Measurements from ENCODE around the gene DOCK11.
A peak's percentile ranks its signal among the peaks of the same experiment; 100 is the strongest.
"Not testable (repeated sequence)": the region's sequence is repeated elsewhere in the genome, so short reads cannot be mapped to it uniquely, and the experiment has no call there.

The DOCK11 gene

GRCh38 chrX:118495061-118495921, at the start of gene DOCK11:
DOCK11 (plus strand) TSS chrX:118495815; CDS start chrX:118495972, 157 bp downstream.
- H3K4me3 ChIP-seq = peak within 1 kb of the TSS; percentile 50 to 67 (median 60)
- H3K27ac ChIP-seq = peak within 1 kb of the TSS; percentile 53 to 93 (median 81)

DNA sequence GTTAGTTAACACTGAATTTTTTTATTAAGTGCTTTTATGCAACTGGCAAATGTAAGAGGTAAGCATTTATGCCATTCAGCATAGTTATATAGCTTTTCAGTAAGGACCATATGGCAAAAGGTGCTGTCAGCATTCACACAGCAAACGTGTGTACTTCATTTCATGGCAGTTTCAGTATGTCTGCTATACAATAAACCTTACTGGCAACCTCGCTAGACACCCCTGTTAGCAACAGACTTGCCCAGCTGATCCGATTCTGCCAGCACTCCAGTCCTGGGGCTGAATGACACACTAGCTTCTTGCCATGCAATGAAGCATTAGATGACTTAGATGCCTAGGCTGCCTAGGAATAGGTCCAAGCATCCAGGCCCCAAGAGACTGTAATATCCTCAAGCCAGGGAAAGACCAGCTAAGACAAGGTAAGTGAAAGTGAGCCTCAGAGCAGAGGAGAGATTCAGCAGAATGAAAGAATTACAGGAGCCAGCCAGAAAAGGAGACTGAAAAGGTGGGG, 47.3 kb upstream of the DOCK11 start:
- no peak overlapping the region for H3K4me3 ChIP-seq

DNA sequence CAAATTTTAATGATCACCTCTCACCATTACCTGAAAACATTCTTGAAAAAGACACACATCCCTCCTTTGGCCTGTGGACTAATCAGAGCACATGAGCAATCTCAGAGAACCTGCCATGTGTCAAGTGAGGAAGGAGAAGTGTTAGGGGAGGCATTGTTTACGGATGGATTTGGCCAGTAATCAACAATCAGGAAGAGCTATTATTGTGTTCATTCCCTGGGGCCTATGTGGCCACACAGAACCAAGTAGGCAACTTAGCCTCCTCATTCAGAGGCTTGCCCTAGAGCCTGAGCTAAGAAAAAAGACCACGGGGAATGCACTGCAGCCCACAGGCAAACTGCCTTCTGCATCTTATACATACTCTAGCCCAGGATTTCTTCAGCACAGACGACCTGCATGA, 40.6 kb upstream of the DOCK11 start:
- no peak overlapping the region for H3K4me3 ChIP-seq
- H3K27ac ChIP-seq = no peak overlapping the region

More for the DNA sequence above, 47.3 kb upstream of the DOCK11 start:
- H3K27ac ChIP-seq = no peak overlapping the region

DNA sequence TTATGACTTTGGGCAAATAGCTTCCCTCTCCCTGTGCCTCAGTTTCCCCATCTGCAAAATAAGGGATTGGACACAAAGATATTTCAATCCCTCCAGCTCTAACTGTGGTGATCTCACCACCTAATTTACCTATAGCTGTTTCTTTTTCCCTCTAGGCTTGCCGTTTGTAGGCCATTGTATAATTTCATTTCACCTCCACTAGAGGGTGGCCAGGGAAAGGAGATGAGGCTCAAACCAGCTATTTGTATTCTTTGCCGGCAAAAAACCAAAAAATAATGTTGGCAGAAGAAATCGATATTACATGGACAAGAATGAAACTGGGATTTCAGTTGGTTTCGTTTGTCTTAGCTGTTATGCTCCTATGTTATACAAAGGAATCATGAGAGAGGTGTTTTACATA, 36.1 kb upstream of the DOCK11 start:
- Histone ChIP-seq H3K27ac (no peak overlapping the region), H3K4me3 (no peak overlapping the region)

DNA sequence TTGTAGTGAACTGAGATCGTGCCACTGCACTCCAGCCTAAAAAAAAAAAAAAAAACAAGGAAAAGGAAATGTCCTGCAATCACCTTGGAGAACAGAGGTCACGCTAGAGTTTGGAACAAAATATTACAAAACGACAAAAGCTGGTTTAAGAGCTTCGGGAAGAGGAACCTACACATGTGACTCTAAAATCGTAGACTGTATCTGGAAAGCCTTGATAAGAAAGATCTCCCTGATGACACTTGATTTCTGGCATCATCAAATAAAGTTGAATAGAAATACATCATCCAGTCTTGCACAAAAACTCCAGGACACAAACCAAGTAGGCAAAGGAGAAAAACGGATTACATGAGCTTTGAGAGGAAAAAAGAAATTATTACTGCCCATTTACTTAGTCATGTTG, 31.1 kb upstream of the DOCK11 start:
- H3K4me3 ChIP-seq = no peak overlapping the region

DNA sequence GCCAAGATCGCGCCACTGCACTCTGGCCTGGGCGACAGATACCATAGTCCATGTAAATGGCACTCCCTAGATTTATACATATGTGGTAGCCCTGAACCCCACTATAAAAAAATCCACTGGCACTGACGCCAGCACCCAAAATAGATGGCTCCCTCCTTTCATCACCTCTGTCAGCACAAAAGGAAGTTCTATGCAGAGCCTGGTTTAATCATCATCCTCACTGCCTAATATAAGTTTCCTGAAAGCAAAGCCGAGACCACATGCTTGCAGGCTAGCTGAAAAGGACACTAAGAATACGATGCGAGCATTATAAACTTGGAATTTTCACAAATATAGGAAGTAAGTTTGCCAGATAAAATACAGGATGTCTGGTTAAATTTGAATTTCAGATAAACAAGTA, 27.5 kb upstream of the DOCK11 start:
- H3K4me3 ChIP-seq = no peak overlapping the region
- no peak overlapping the region for H3K27ac ChIP-seq

More for the DNA sequence above, 31.1 kb upstream of the DOCK11 start:
- H3K27ac ChIP-seq = no peak overlapping the region

DNA sequence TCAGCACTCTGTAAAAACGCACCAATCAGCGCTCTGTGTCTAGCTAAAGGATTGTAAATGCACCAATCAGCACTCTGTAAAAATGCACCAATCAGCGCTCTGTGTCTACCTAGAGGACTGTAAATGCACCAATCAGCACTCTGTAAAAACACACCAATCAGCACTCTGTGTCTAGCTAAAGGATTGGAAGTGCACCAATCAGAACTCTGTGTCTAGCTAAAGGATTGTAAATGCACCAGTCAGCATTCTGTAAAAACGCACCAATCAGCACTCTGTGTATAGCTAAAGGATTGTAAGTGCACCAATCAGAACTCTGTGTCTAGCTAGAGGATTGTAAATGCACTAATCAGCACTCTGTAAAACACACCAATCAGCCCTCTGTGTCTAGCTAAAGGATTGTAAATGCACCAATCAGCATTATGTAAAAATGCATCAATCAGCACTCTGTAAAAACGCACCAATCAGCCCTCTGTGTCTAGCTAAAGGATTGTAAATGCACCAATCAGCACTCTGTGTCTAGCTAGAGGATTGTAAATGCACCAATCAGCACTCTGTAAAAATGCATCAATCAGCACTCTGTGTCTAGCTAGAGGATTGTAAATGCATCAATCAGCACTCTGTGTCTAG, 24.8 kb upstream of the DOCK11 start:
- H3K27ac ChIP-seq, H3K4me3 ChIP-seq: not testable (repeated sequence)

DNA sequence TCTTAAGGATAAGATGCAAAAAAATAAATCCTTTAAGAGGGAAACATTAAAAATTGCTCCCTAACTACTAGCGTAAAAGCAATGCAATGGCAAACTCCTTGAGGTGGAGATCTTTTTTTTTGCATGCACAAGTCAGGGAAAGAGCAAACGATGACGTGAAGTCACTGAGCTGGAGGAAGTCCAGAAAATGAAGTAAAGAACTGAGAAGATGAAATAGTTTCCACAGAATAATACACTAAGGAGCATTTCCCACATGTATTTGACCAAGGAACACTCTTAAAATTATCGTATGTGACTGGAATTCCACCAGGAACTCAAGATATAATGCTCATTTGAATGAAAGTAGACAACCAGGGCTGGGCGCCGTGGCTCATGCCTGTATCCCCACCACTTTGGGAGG, 21.0 kb upstream of the DOCK11 start:
- H3K4me3 ChIP-seq = no peak overlapping the region
- H3K27ac ChIP-seq = no peak overlapping the region

DNA sequence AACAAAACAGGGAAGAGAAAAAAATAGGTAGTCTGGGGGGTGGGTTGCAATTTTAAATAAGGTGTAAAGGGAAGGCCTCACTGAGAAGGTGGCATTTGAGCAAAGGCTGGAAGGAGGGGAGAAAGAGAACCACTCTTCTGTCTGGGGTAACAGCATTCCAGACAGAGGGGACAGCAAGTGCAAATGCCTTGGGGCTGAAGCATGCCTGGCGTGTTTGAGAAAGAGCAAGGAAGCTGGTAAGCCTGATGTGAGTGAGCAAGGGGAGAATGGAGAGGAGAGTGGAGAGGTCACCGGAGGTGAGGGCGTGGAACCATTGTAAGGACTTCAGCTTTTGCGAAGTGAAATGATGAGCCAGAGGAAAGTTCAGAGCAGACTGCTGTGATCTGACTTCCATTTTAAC, 19.7 kb upstream of the DOCK11 start:
- Histone ChIP-seq H3K27ac (no peak overlapping the region), H3K4me3 (no peak overlapping the region)

- H3K4me3 ChIP-seq = no peak overlapping the region
- H3K27ac ChIP-seq = no peak overlapping the region
These were observed 15.4 kb upstream of the DOCK11 start for GRCh38 chrX:118480172-118480571.

GRCh38 chrX:118482384-118482783, 13.2 kb upstream of the DOCK11 start:
- not testable (repeated sequence) for H3K4me3 ChIP-seq, H3K27ac ChIP-seq

DNA sequence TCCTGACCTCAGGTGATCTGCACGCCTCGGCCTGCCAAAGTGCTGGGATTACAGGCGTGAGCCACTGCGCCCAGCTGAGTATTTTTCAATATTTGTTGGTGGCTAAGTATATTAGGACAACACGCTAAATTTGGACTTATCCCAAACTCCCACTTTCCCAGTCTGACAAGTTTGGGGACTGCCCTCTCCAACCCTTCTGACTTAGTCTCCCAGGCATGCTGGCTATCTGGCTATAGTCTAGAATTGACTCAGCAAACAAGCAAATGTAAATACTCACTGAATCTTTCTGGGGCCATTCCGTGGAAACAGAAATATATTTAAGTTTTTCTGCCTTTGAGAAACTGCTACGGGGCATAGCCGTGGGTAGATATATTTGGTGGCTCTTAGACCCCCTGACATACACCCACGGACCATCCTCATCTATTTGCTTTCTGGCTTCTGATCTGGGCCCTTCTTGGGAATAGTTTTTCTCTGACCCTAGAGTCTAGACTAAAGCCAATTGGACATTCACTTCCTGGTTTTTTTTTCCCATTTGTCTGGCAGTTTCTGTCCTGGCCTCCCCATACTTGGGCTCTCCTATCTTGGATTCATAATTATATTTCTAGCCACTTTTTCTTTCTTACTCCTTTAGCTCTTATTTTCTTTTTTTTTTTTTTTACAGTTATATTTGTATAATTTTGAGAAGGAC, 11.3 kb upstream of the DOCK11 start:
- H3K4me3 ChIP-seq = no peak overlapping the region
- no peak overlapping the region for H3K27ac ChIP-seq

GRCh38 chrX:118486693-118487092, 8.9 kb upstream of the DOCK11 start:
- H3K4me3 ChIP-seq, H3K27ac ChIP-seq: not testable (repeated sequence)

DNA sequence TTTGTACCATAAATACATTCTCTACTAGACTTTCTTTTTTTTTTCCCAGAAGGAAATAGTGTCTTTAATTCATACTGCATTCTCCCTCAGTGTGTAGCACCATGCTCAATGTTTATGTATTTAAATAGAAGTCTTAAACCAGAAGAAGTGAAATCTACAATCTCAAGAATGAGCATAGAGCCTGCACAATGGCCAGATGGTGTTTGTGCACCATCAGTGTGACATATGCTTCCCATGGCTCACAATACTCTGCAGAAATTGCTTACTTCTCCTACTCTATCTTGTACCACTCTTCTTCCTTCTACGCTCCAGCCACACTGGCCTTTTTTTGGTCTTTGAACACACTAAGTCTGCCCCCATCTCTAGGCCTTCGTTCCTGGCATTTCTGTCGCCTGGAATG, 2.6 kb upstream of the DOCK11 start:
- no peak overlapping the region for H3K27ac ChIP-seq
- H3K4me3 ChIP-seq = no peak overlapping the region

GRCh38 chrX:118493653-118494297, 1.8 kb upstream of the DOCK11 start:
- Histone ChIP-seq H3K27ac (no peak overlapping the region), H3K4me3 (no peak overlapping the region)

- H3K27ac ChIP-seq = peak overlapping the region; percentile 53 to 93 (median 81)
- peak overlapping the region; percentile 50 to 67 (median 60) for H3K4me3 ChIP-seq
These were observed 545 bp downstream of the DOCK11 start for GRCh38 chrX:118495958-118496762.

GRCh38 chrX:118496763-118497079, 1.1 kb downstream of the DOCK11 start:
- Histone ChIP-seq H3K27ac (peak overlapping the region; percentile 4 to 93 (median 81)), H3K4me3 (peak overlapping the region; percentile 50 to 67 (median 60))

DNA sequence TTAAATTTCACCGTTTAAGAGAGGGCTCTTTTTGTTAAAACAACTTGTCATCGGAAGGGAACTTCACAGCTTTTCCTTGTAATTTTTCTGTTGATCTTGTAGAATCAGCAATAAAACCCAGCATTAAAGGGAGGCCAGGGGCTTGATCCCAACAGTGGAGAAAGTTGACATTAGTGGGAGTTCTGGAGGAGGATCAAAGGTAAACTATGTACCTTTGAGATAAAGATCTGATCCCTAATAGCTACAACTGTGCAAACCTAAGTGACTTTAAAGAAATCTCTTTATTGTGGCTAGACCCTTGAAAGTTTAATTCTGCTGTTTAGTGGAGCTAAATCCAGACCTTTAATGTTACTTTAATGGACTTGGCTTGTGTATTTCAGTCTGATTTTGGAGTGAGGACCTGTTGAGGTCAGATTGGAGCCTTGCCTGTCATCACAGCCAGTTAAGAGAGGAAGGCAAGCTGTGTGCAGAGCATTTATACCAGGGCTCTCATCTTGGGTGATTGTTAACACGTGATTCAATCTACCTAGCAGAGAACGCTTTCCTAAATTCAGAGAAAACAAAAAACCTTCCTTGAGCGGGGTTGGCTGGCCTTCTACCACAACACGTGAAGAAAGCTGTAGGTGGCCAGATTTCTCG, 1.7 kb downstream of the DOCK11 start:
- Histone ChIP-seq H3K4me3 (peak overlapping the region in 6 of 7 experiments; percentile 55 to 67 (median 60)), H3K27ac (peak overlapping the region in 14 of 21 experiments; percentile 49 to 93 (median 82))

DNA sequence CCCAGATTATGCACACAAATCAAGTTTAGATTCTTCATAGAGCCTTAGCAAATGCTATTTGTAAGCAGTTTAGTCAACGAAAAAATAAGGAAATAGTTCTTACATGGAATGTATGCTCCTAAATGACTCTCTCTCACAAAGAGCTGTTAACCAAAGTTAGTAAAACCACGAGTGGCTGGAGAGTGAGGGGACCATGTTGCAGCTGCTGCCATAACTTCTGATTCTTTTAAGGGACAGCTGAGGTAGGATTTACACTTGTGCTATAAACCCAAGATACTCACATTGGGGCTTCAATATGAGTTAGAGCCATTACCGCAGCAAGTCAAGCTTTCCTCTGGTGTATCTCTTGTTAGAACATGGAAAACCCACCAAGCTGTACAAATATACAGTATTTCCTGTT, 2.7 kb downstream of the DOCK11 start:
- H3K27ac ChIP-seq = peak overlapping the region in 2 of 21 experiments; percentile 14 to 49
- no peak overlapping the region for H3K4me3 ChIP-seq
